ENCODE measurements around the gene INPP4A.

Gene INPP4A

GRCh38 chr2:98486374-98486981, 41.8 kb downstream of the INPP4A start:
- H3K27ac ChIP-seq, result no peak overlapping the region; the same call in 1 of the 2 replicates
- no peak for TF ChIP-seq CTCF (conservative IDR thresholded peaks at IDR 0.05)

GRCh38 chr2:98487101-98487805, 42.6 kb downstream of the INPP4A start:
- TF ChIP-seq CTCF (conservative IDR thresholded peaks at IDR 0.05), result no peak

GRCh38 chr2:98487806-98488189, 43.1 kb downstream of the INPP4A start:
- peak; percentile 68 for TF ChIP-seq CTCF (conservative IDR thresholded peaks at IDR 0.05)
- no peak overlapping the region; the same call in 1 of the 2 replicates for H3K27ac ChIP-seq

More at GRCh38 chr2:98487101-98487805, 42.6 kb downstream of the INPP4A start:
- H3K27ac ChIP-seq, result no peak overlapping the region

GRCh38 chr2:98488252-98488651, 43.6 kb downstream of the INPP4A start:
- peak; percentile 21; the same call in 1 of the 2 replicates for TF ChIP-seq CTCF (conservative IDR thresholded peaks at IDR 0.05)

GRCh38 chr2:98489486-98489885, 44.8 kb downstream of the INPP4A start:
- TF ChIP-seq CTCF (conservative IDR thresholded peaks at IDR 0.05), result no peak
- no peak overlapping the region for H3K27ac ChIP-seq

More at GRCh38 chr2:98488252-98488651, 43.6 kb downstream of the INPP4A start:
- no peak overlapping the region; the same call in 1 of the 2 replicates for H3K27ac ChIP-seq

- H3K27ac ChIP-seq, result no peak overlapping the region
- TF ChIP-seq CTCF (conservative IDR thresholded peaks at IDR 0.05), result no peak
These were observed 45.6 kb downstream of the INPP4A start for GRCh38 chr2:98489971-98490962.

GRCh38 chr2:98492441-98492840, 47.8 kb downstream of the INPP4A start:
- H3K27ac ChIP-seq, result no peak overlapping the region
- TF ChIP-seq CTCF (conservative IDR thresholded peaks at IDR 0.05), result no peak
